Left renal cortex interstitium (tissue), 4 donors: ENCODE data around the gene BCL2L13. TPM values are rescaled to one million over a fixed set of nuclear protein-coding genes. Genes with fewer than 3 reads are reported as not detected.
"Not testable (repeated sequence)": the region's sequence is repeated elsewhere in the genome, so short reads cannot be mapped to it uniquely, and the experiment has no call there.

Experiments
- DNase-seq, 4 donors: peaks; one replicate each; pipeline ENCODE4 v3.0.0-alpha.2; 2013; ENCODE audit warnings: low read depth in 4 of 4, low spot score in 2 of 4, missing footprints in 1 of 4
- polyA plus RNA-seq, 4 donors: library from polyadenylated mRNA; unstranded; fragments of 120-200 nt; gene quantifications; one replicate each; pipeline ENCODE4 v1.2.1, GENCODE V29; 2013; ENCODE audit not compliant: insufficient read length in 4 of 4

The BCL2L13 gene
- polyA plus RNA-seq, 4 donors: 41.8 to 48.4 (median 46.3) TPM

GRCh38 chr22:17692841-17693240 is 54.3 kb downstream of the BCL2L13 start:
- DNase-seq: no peak

GRCh38 chr22:17694193-17694592 is 55.6 kb downstream of the BCL2L13 start:
- no peak for DNase-seq

- no peak for DNase-seq
These were observed 56.2 kb downstream of the BCL2L13 start for GRCh38 chr22:17694752-17695151.

- no peak for DNase-seq
These were observed 57.4 kb downstream of the BCL2L13 start for GRCh38 chr22:17695986-17696385.

GRCh38 chr22:17697196-17697595 is 58.6 kb downstream of the BCL2L13 start:
- not testable (repeated sequence) for DNase-seq

GRCh38 chr22:17698276-17698675 is 59.7 kb downstream of the BCL2L13 start:
- not testable (repeated sequence) for DNase-seq

- no peak for DNase-seq
These were observed 60.4 kb downstream of the BCL2L13 start for GRCh38 chr22:17698948-17699347.

- DNase-seq: no peak
These were observed 61.3 kb downstream of the BCL2L13 start for GRCh38 chr22:17699696-17700340.

GRCh38 chr22:17700778-17701177 is 62.2 kb downstream of the BCL2L13 start:
- DNase-seq: no peak

GRCh38 chr22:17703811-17704210 is 65.3 kb downstream of the BCL2L13 start:
- no peak for DNase-seq

- DNase-seq: no peak
These were observed 67.0 kb downstream of the BCL2L13 start for GRCh38 chr22:17705546-17705945.

GRCh38 chr22:17705951-17706900 is 67.7 kb downstream of the BCL2L13 start:
- no peak for DNase-seq

- DNase-seq: no peak
These were observed 68.4 kb downstream of the BCL2L13 start for GRCh38 chr22:17706947-17707346.

GRCh38 chr22:17707526-17707925 is 69.0 kb downstream of the BCL2L13 start:
- DNase-seq: no peak

- no peak for DNase-seq
These were observed 71.5 kb downstream of the BCL2L13 start for GRCh38 chr22:17710023-17710422.

GRCh38 chr22:17712441-17712840 is 73.9 kb downstream of the BCL2L13 start:
- no peak for DNase-seq

- DNase-seq: no peak
These were observed 78.0 kb downstream of the BCL2L13 start for GRCh38 chr22:17716529-17716928.

GRCh38 chr22:17717708-17718107 is 79.2 kb downstream of the BCL2L13 start:
- no peak for DNase-seq

GRCh38 chr22:17719911-17720310 is 81.4 kb downstream of the BCL2L13 start:
- DNase-seq: no peak

GRCh38 chr22:17724241-17724640 is 85.7 kb downstream of the BCL2L13 start:
- no peak for DNase-seq

- DNase-seq: no peak
These were observed 86.3 kb downstream of the BCL2L13 start for GRCh38 chr22:17724678-17725499.
